CD4-positive, alpha-beta T cell treated with Interleukin-15 for 1 hour (primary cell): Measurements from ENCODE around the gene KRT73.

Experiments used
- DNase-seq: peaks from one replicate; pipeline ENCODE4 v3.0.0-alpha.2; 2020

The KRT73 gene

GRCh38 chr12:52616680-52617402, 1.5 kb downstream of the KRT73 start:
- DNase-seq: no peak

GRCh38 chr12:52615912-52616311, 2.4 kb downstream of the KRT73 start:
- DNase-seq: no peak

- no peak for DNase-seq
These were observed 3.0 kb downstream of the KRT73 start for GRCh38 chr12:52615208-52615868.

GRCh38 chr12:52614381-52615207, 3.8 kb downstream of the KRT73 start:
- DNase-seq: no peak

GRCh38 chr12:52613384-52614030, 4.9 kb downstream of the KRT73 start:
- no peak for DNase-seq

- no peak for DNase-seq
These were observed 5.7 kb downstream of the KRT73 start for GRCh38 chr12:52612431-52613383.

- no peak for DNase-seq
These were observed 7.3 kb downstream of the KRT73 start for GRCh38 chr12:52611080-52611468.

GRCh38 chr12:52608826-52609630, 9.3 kb downstream of the KRT73 start:
- DNase-seq: no peak

- DNase-seq: no peak
These were observed 10.2 kb downstream of the KRT73 start for GRCh38 chr12:52608161-52608560.

GRCh38 chr12:52607314-52607713, 11.0 kb downstream of the KRT73 start:
- DNase-seq: no peak

GRCh38 chr12:52606581-52607218, 11.7 kb downstream of the KRT73 start:
- DNase-seq: no peak

- no peak for DNase-seq
These were observed 12.3 kb downstream of the KRT73 start for GRCh38 chr12:52606096-52606495.

- DNase-seq: no peak
These were observed 12.8 kb downstream of the KRT73 start for GRCh38 chr12:52605542-52605941.

GRCh38 chr12:52604859-52605258, 13.5 kb downstream of the KRT73 start:
- no peak for DNase-seq

- peak; percentile 37 for DNase-seq
These were observed 15.0 kb downstream of the KRT73 start for GRCh38 chr12:52603314-52603713.

- no peak for DNase-seq
These were observed 15.8 kb downstream of the KRT73 start for GRCh38 chr12:52602552-52602951.

- DNase-seq: no peak
These were observed 16.7 kb downstream of the KRT73 start for GRCh38 chr12:52601671-52602070.

GRCh38 chr12:52600941-52601481, 17.3 kb downstream of the KRT73 start, which contains the start of gene KRT72:
Gene KRT72 (minus strand): TSS chr12:52601463. CDS start chr12:52601452, 11 bp downstream.
- no peak for DNase-seq

- DNase-seq: no peak
These were observed 17.9 kb downstream of the KRT73 start for GRCh38 chr12:52600475-52600874.

GRCh38 chr12:52600071-52600470, 18.3 kb downstream of the KRT73 start:
- no peak for DNase-seq
